Mucosa of gallbladder (tissue), 1 donor: Measurements from ENCODE around the gene ADAM10. TPM values are rescaled to one million over a fixed set of nuclear protein-coding genes. Genes with fewer than 3 reads are reported as not detected.

Source experiments
- DNase-seq: peaks from one replicate; pipeline ENCODE4 v3.0.0-alpha.2; 2020; ENCODE audit warnings: low spot score
- total RNA-seq: library from RNA; stranded (reverse); gene quantifications from one replicate; pipeline ENCODE4 v1.2.1, GENCODE V29; 2021
- donor health status: DM: no; HTN: no; CAD: no.

The ADAM10 gene
- total RNA-seq, 1 donor from 2014 or later: 134 TPM

GRCh38 chr15:58758141-58758540, 8.6 kb upstream of the ADAM10 start:
- DNase-seq: no peak

- DNase-seq: no peak
Observed at GRCh38 chr15:58755956-58756355, 6.4 kb upstream of the ADAM10 start.

DNA sequence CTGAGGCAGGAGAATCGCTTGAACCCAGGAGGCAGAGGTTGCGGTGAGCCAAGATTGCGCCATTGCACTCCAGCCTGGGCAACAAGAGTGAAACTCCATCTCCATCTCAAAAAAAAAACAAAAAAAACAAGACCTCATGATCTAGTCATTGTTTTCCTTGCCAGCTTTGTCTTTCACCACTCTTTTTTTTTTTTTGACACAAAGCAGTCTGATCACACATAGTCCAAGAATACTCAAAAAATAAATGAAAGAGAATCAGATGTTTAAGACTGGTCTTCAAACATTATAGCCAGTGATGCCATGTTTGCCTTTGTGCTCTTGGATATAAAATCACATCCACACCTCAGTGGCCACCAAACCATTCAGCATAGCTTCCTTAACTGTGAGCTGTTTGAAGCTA, 5.8 kb upstream of the ADAM10 start:
- DNase-seq: no peak

DNA sequence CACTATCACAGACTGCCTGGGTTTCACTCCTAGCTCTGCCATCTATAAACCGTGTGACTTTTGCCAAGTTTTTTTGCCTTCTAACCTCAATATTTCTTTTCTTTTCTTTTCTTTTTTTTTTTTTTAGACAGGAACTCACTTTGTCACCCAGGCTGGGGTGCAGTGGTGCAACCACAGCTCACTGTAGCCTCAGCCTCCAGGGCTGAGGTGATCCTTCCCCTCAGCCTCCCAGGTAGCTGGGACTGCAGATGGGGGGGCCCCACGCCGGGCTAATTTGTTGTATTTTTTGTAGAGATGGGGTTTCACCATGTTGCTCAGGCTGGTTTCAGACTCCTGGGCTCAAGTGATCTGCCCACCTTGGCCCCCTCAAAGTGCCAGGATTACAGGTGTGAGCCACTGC, 3.2 kb upstream of the ADAM10 start:
- DNase-seq: no peak

- peak; percentile 37 for DNase-seq
Observed at GRCh38 chr15:58748852-58749531, 515 bp downstream of the ADAM10 start.

DNA sequence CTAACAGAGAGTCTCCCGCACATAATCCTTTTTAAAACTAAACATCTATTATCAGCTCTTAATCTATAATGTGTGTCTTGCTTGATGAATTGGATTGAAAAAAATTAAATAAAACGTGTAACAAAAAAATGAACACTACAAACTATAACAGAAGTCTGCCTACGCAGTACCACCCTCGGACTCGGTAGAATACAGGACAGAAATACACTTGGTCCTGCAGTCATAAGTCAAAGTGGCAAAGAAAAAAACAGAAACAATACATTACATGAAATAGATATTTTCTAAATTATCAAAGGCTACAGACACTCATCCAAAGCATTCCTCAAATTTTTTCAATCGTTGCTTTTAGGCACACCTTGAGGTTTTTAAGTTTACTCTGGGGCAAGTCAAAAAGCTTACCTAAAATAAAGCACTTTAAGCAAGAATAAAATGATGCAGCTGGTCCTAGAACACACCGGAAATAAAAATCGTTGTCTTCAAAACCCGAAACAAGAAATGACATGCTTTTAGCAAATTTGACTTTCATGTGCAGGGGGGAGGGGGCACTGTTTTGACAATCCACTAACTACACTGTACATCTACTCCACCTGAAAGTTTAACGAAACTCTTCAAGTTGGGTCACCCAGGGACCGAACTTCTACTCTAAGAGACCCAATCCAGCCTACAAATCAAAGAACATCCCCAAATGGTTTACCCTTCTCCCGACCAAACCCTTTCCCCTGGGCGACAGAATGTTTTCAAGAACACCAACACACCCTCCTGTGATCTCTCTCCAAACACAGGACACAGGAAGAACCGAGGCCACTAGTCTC, 1.3 kb downstream of the ADAM10 start:
- no peak for DNase-seq

DNA sequence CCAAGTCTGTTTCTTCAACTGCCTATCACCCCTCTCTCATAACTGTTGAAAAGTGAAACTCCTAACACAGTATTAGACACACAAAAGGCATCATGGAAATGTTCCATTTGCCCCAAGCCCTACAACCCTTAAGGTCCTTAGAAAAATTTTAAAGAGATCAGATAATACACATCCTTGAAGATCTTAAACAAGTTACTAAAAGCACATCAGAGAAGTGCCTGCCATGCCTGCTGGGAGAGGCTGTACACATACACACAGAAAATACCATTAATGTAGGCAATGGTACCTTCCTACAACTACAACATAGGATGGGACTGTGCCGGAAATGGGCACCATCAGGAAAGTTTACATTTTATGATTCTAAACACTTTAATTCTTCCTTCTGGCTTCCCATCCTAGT, 3.3 kb downstream of the ADAM10 start:
- no peak for DNase-seq

GRCh38 chr15:58742819-58743502, 6.5 kb downstream of the ADAM10 start:
- no peak for DNase-seq

GRCh38 chr15:58742022-58742813, 7.3 kb downstream of the ADAM10 start:
- DNase-seq: no peak

DNA sequence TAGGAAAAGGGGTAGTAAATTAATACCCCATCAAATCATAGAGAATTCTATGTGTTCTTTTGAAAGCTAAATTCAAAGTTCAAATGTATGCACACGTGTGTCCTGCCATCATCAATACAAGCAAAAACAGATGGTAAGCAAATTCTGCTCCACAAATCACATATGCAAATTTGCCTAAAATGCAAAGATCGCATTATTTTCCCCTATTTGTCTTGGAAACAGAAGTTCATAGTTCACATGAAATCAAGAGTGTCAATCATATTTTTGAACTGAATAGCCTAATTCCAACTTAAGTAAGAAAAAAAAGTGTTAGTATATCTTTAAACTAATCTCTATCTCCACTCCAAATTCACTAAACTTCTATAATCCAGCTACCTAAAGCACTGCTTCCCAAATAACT, 8.5 kb downstream of the ADAM10 start:
- DNase-seq: no peak

GRCh38 chr15:58740436-58740835, 9.1 kb downstream of the ADAM10 start:
- no peak for DNase-seq

DNA sequence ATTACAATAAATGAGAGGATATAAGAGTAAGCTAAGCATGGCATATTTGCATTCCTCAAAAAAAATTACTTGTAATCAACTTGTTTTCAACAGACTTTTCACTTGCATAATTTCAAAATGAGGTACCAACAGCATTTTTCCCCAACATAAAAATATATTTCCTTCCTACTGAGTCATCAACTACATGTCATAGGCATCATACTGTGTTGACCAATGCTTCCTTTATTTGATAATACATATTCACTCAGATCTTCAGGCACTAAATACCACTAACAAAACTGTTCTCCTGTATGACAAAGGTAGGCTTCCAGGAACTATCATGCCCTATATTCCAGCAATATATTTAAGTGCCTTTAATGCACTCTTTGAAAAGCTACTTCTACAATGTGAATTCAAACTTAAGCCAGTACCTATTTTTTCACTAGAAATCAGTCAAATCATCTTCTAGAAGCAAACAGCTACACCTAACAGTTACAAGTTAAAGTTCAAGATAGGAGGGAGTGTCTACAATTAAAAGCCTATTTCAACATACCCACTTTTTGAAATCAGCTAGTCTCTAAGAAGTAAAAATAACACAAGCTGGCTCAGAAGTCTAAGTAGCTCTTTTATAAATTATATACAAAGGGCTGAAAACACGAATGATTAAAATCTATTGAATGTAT, 11.3 kb downstream of the ADAM10 start:
- no peak for DNase-seq

DNA sequence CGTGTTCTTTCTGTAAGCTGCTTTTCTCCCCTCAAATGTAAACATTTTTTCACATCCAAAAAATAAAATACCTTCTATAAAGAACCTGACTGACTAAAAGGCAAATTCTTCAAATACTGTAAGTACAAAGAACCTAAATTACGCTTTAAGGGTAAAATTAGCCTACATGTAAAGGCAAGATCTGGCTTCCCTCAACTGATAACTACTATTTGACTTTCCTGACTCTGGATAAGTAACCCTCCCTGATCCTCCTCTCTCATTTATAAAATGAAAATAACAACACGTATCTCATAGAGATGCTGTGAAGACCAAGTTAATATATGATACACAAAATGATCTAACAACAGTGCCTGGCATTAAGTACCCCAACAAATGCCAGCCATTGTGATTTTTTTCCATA, 12.2 kb downstream of the ADAM10 start:
- no peak for DNase-seq

DNA sequence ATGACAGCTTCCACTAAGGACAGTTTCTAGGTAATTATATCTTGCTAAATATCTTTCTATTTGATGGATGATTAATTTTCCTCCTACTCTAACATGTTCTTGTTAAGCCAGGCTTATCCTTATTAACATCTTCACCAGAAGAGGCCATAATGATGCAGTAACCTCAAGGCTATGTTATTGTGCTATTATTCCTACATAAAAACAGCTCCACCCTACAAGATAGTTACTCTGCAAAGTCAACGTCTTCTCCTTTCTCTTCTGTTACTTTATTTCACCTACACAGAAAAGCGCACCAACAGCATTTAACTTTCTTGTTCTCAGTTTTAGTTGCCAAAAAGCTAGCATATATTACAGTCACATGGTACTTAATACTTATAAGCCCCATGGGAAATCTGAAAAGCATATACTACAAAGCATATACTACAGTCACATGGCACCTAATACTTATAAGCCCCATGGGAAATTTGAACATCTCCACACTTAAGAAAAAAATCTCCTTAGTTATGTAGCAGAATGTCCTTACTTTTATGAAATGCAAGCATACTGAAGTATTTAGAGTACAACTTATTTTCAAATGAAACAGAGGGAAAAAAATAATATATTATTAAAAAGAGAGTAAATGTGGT, 13.4 kb downstream of the ADAM10 start:
- DNase-seq: no peak

DNA sequence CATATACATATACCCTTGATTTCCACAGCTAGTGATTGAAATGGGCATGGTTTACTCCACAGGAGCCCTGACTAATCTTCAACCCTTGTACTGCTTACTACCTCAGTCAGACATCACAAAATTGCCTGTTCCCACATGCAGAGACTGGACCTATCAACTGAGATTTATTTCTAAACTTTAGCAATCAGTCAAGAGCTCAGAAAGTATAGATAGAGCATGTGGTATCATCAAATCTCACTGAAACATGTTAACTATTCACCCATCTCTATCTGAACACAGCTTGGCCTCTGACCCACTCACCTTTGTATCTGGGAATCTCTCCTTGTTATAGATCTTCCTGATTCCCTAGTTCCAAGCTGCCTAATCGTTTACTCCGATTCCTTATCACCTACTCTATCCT, 14.6 kb downstream of the ADAM10 start:
- no peak for DNase-seq

DNA sequence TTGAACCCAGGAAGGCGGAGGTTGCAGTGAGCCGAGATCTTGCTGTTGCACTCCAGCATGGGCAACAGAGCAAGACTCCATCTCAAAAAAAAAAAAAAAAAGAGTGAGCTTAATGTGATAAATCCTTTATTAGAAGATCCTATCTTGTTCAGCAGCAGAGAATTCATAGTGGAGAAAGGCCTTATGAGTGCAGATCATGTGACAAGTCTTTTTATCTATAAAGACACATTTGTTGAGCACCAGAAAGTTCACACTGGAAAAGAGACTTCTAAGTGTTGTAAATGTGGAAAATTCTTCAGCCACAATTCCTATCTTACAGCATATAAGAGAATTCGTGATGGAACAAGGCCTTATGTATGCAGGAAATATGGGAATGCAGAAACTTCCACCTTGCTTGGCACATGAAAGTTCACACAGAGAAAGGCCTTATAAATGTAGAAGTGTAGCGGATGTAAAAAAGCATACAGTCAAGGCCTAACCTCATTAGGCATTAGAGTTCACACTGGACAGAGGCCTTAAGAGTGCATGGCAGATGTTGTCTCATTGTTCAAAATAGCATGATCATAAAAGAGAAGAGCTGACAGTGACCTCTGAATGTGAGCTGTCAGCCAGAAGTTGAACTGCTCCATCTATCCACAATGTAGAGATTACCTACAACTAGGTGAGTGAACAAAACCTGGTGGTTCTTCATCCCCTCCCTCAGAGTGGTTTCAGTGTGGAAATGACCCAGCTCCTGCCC, 16.7 kb downstream of the ADAM10 start:
- no peak for DNase-seq

DNA sequence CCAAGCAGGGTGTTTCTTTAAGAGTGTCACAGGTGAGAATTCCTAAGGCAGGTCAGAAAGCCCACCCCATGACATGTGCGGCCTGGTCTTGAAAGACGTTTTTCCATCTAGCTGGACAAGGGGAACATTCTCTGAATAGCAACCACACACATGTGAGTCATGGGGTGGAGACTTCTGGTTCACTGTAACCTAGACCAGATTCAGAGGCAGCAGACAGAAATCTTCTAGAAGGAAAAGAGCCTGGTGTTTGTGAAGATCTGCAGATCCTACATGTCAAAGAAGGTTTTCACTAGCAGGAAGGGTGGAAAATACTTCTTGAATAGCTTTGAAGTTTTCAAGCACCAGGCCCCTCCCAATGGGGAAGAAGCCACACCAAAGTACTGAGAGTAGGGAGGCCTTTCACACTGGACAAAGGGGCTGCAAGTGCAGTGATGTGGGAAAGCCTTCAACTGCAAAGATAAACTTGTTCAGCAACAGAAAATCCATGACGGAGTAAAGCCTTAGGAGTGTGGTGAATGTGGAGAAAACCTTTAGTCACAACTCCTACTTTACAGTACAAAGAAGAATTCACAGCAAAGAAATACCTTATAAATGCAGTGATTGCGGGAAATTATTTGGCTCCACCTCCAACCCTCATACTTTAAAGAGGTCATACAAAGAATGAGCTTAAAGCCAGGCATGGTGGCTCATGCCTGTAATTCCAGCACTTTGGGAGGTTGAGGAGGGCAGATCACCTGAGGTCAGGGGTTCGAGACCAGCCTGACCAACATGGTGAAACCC, 17.6 kb downstream of the ADAM10 start:
- DNase-seq: no peak

GRCh38 chr15:58726867-58727266, 22.6 kb downstream of the ADAM10 start:
- DNase-seq: no peak

DNA sequence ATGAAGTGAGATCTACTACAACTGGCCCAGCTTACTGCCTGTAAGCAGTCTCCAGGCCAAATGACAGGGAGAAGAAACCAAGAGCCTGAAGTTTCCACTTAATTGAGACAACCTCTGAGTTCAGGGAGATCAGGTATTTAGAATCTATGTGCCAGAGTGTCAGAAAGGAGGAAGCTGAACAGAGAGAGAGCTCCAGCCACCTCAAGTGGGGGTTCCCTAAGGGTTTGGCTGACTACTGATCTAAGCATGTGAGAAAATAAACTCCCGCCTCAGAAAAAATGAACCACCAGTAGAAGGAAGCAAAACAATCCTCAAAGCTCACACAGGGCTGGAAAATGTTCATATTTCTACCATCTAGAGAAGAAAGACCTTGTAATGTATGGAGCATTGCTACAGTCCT, 25.0 kb downstream of the ADAM10 start:
- no peak for DNase-seq

GRCh38 chr15:58717357-58717756, 32.1 kb downstream of the ADAM10 start:
- no peak for DNase-seq
